Effector memory CD4-positive, alpha-beta T cell (primary cell): ENCODE measurements around the gene GTF2A1L.
"Not testable (repeated sequence)": the region's sequence is repeated elsewhere in the genome, so short reads cannot be mapped to it uniquely, and the experiment has no call there.

Source experiments
- DNase-seq, 3 donors: peaks; one replicate each; pipeline ENCODE4 v3.0.0-alpha.2; 2020
- H3K27ac ChIP-seq: 2 replicates; pipeline ENCODE4 v1.7.0; 2013; ENCODE audit warnings: mild to moderate bottlenecking, low read length, moderate library complexity; ENCODE audit not compliant: insufficient read depth, poor library complexity, severe bottlenecking
- H3K27me3 ChIP-seq: replicated peaks from 2 replicates; pipeline ENCODE4 v1.7.0; 2013; ENCODE audit warnings: mild to moderate bottlenecking, low read length; ENCODE audit not compliant: insufficient read depth, control insufficient read depth, poor library complexity, severe bottlenecking
- H3K36me3 ChIP-seq: 2 replicates; pipeline ENCODE4 v1.7.0; 2013; ENCODE audit warnings: mild to moderate bottlenecking, low read length, moderate library complexity; ENCODE audit not compliant: control insufficient read depth, insufficient read depth
- H3K4me1 ChIP-seq: 2 replicates; pipeline ENCODE4 v1.7.0; 2013; ENCODE audit warnings: low read length, mild to moderate bottlenecking; ENCODE audit not compliant: control insufficient read depth, insufficient read depth, poor library complexity, severe bottlenecking
- H3K4me3 ChIP-seq: 2 replicates; pipeline ENCODE4 v1.7.0; 2013; ENCODE audit warnings: low read length, low read depth, mild to moderate bottlenecking; ENCODE audit not compliant: insufficient read depth, poor library complexity, severe bottlenecking
- H3K9me3 ChIP-seq: 2 replicates; pipeline ENCODE4 v1.7.0; 2013; ENCODE audit warnings: mild to moderate bottlenecking, low read length, moderate library complexity; ENCODE audit not compliant: control insufficient read depth

The GTF2A1L gene

DNA sequence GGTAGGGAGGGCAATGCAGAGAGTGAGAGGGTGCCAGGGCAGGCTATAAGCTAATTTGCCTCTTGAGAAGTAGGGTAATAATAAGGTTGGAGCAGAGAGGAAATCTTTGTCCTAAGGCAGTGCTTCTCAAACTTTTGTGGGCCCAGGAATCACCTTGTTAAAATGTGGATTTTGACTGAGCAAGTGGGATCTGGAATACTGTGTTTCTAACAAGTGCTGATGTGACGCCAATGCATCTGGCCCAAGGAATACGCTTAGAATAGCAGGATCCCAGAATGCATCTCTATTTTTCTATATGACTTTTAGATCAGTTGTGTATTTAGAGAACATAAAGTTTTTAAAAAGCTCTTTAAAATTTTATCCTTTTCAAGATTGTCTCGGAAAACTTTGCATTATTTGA lies 29.7 kb upstream of the GTF2A1L start:
- Histone ChIP-seq H3K4me1 (no peaks in the 10 kb centered on the region), H3K27ac (no peak overlapping the region), H3K36me3 (no peaks in the 10 kb centered on the region), H3K9me3 (no peaks in the 10 kb centered on the region), H3K27me3 (no peaks in the 10 kb centered on the region), H3K4me3 (no peak overlapping the region)
- DNase-seq, result no peak

DNA sequence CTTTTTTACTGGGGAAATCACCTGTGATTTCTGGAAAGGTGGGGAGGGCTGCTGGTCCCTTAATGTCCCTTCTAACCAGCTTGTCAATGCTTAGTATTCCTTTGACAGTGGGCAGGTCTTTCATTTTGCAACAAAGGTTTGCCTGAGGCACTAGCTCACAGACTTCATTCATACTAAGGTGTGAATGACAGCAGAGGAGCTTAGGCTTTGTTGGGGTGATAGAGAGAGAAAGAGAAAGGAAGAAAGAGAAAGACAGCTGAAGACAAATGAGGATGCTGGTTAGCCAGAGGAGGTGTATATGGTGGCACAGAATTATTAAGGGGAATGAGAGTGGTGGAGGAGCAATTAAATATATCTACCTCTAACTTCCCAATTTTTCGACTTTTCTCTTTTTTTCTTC lies 28.9 kb upstream of the GTF2A1L start:
- DNase-seq, result no peak
- H3K27me3 ChIP-seq, result no peaks in the 10 kb centered on the region
- H3K9me3 ChIP-seq, result no peaks in the 10 kb centered on the region
- H3K27ac ChIP-seq, result no peak overlapping the region
- no peaks in the 10 kb centered on the region for H3K4me1 ChIP-seq
- no peaks in the 10 kb centered on the region for H3K36me3 ChIP-seq
- no peak overlapping the region for H3K4me3 ChIP-seq

DNA sequence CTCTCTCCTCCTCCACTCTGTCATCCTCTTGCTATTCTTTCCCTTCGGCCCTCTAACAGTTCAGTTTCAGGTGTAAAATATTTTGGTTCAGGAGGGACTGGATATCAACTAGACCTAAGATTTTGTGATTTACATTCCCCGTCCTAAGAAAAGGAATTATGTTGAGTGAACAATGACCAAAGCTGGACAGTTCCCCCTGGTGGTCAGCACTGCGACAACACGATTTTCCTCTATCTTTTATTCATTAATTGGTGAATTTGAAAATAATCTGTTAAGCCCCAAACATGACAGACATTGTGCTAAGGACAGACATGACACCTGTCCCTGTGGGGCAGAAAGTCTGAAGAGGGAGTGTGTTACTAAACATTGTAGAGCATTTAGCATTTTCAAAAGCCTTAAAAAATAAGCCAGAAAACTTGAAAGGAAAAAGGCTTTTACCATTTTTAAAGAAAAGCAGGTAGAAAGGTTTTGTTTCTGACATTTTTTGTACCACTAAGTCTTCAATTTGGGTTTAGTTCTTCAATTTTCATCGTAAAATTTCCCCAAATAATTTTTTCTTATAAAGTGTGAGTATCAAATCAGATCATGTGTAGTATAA lies 28.4 kb upstream of the GTF2A1L start:
- Histone ChIP-seq H3K27ac (no peak overlapping the region), H3K4me1 (no peaks in the 10 kb centered on the region), H3K4me3 (no peak overlapping the region), H3K9me3 (no peaks in the 10 kb centered on the region), H3K36me3 (no peaks in the 10 kb centered on the region), H3K27me3 (no peaks in the 10 kb centered on the region)
- no peak for DNase-seq

DNA sequence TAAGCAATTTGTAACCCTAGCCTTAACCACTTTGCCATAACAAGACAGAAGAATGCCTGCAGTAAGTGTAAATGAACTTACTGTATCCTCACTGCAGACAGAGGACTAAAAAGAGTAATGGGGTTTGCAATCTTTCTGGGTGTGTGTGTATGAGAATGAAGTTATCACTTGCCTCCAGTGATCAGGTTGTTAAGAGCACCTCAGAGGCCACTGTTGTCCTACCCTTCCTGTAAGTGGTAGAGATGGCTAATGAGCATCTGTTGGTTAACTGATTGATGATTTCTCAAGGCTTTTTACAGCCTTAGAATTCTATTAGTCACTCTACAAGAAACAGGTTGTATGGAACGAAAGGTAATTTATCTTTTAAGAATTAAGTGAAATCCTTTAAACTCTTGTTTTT lies 27.6 kb upstream of the GTF2A1L start:
- Histone ChIP-seq H3K4me1 (no peaks in the 10 kb centered on the region), H3K27ac (no peak overlapping the region), H3K9me3 (no peaks in the 10 kb centered on the region), H3K27me3 (no peaks in the 10 kb centered on the region), H3K4me3 (no peak overlapping the region), H3K36me3 (no peaks in the 10 kb centered on the region)
- no peak for DNase-seq

DNA sequence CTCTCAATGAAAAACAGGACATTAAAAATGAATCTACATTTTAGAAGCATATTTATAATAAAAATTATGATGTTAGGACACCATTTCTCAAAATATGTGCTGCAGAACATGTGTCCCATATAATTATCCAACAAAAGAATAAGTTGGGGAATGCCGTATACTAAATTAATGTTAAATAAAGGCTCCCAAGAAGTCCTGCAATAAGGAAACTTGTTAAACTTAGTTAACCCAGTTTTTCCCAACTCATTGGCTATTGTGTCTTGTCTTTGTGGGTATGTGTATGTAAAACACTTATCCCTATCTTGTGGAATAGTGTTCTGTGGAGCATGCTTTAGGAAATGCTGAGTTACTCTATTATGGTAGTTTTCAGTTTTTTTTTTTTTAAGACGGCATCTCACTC lies 25.6 kb upstream of the GTF2A1L start:
- Histone ChIP-seq H3K4me1 (no peaks in the 10 kb centered on the region), H3K27ac (no peak overlapping the region), H3K9me3 (no peaks in the 10 kb centered on the region), H3K4me3 (no peak overlapping the region), H3K27me3 (no peaks in the 10 kb centered on the region), H3K36me3 (no peaks in the 10 kb centered on the region)
- no peak for DNase-seq

DNA sequence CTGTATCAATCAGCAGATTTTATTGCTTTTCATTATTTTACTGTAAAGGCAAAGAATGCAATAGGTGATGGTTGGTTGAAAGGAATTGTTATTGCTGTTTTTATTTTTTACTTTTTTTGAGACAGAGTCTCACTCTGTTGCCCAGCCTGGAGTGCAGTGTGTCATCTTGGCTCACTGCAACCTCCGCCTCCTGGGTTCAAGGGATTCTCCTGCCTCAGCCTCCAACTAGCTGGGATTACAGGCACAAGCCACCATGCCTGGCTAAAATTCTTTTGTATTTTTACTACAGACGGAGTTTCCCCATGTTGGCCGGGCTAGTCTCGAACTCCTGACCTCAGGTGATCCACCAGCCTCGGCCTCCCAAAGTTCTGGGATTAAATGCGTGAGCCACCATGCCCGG lies 20.9 kb upstream of the GTF2A1L start:
- not testable (repeated sequence) for H3K4me1 ChIP-seq, H3K27ac ChIP-seq, H3K27me3 ChIP-seq, DNase-seq, H3K36me3 ChIP-seq, H3K9me3 ChIP-seq, H3K4me3 ChIP-seq

DNA sequence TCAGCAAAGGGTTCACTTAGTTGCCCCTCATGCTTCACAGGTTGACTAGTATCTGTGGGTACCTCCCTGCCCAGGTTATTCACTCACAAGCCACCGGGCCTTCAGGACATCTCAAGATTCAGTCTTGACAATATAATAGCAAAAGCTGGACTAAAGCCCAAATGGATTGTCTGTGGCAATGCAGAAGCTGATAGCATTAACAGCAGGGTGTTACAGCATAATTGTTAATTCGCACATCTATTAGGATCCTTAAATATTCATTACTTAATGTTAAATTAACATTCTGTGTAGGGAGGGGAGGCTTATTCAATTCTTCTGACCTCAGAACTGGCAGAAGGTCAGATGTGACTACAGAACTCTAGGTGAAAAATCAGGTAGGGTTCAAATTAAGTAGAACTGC lies 20.2 kb upstream of the GTF2A1L start:
- no peak overlapping the region for H3K27ac ChIP-seq
- no peaks in the 10 kb centered on the region for H3K9me3 ChIP-seq
- H3K4me1 ChIP-seq, result no peaks in the 10 kb centered on the region
- H3K36me3 ChIP-seq, result no peaks in the 10 kb centered on the region
- DNase-seq, result no peak
- no peaks in the 10 kb centered on the region for H3K27me3 ChIP-seq
- H3K4me3 ChIP-seq, result no peak overlapping the region

DNA sequence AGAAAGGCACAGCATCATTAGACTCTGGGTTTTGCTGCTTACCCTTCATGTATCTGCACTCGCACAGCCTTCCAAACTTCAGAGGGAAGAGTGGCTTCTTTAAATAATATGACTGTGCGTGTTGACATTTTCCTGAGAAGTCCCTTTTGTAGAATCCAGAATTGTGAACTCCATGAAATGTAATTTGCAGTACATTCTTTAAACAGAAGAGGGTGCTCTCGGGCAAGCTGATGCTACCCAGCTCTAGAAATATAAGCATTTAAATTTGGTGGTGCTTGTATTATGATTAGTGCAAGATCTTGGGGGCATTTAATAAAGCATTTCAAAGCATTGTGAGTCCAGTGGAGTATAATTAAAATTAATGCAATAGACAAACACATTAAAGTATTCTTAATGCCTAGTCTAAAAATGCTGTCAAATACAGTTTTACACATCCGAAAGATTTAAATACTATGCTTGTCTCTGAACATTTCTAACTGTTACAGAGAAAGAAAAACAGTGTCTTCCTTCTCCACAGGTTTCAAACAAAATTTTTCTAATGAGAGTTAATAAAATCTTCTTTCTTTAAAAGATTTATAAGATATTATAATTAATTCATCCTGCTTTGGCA lies 17.3 kb upstream of the GTF2A1L start:
- no peak overlapping the region for H3K4me3 ChIP-seq
- no peaks in the 10 kb centered on the region for H3K9me3 ChIP-seq
- no peaks in the 10 kb centered on the region for H3K36me3 ChIP-seq
- H3K27ac ChIP-seq, result no peak overlapping the region
- DNase-seq, result no peak
- H3K27me3 ChIP-seq, result no peaks in the 10 kb centered on the region
- H3K4me1 ChIP-seq, result no peaks in the 10 kb centered on the region

DNA sequence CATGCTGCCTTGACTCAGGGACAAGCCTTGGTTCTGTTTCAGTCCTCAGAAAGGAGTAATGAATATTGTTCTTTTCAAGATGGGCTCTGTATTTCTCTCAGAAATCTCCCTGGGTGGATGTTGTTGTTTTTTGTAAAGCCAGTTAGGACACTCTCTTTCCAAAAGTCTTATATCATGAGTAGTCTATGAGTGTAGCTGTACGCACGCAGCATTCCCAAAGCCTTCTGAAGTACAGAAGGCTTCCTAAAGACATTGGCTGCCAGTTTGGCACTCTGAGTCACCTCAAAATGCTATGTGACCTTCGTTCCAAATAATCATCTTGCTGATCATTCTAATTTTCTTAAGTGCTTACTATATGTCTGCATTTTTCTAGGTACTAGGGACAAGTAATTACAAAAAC lies 16.7 kb upstream of the GTF2A1L start:
- DNase-seq, result no peak
- Histone ChIP-seq H3K4me3 (no peak overlapping the region), H3K36me3 (no peaks in the 10 kb centered on the region), H3K9me3 (no peaks in the 10 kb centered on the region), H3K4me1 (no peaks in the 10 kb centered on the region), H3K27ac (no peak overlapping the region), H3K27me3 (no peaks in the 10 kb centered on the region)

DNA sequence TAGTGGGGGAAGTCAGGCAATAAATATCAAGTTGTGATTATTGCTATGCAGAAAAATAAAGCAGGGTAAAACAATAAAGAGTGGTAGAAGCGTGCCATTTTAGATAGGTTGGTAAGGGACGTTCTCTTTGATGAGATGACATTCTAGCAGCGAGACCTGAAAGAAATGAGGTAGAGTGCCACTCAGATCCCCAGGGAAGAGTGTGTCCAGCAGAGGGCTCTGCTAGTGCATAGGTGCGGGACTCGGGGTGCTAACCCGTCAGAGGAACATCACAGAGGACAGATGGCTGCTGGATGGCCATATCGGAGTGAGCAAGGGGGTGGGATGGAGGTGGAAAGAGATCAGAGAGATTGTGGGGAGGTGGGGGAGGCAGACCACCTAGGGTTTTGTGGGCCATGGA lies 16.3 kb upstream of the GTF2A1L start:
- Histone ChIP-seq H3K36me3 (no peaks in the 10 kb centered on the region), H3K9me3 (no peaks in the 10 kb centered on the region), H3K4me3 (no peak overlapping the region), H3K4me1 (no peaks in the 10 kb centered on the region), H3K27me3 (no peaks in the 10 kb centered on the region), H3K27ac (no peak overlapping the region)
- no peak for DNase-seq
